NK-92 (cell line): ENCODE data around the gene ENTPD2.
"Not testable (repeated sequence)": the region's sequence is repeated elsewhere in the genome, so short reads cannot be mapped to it uniquely, and the experiment has no call there.

Experiments used
- DNase-seq: peaks from one replicate; lab custom pipeline; 2025; ENCODE audit not compliant: unreplicated experiment; lab: John Stamatoyannopoulos, UW

ENTPD2 gene

DNA sequence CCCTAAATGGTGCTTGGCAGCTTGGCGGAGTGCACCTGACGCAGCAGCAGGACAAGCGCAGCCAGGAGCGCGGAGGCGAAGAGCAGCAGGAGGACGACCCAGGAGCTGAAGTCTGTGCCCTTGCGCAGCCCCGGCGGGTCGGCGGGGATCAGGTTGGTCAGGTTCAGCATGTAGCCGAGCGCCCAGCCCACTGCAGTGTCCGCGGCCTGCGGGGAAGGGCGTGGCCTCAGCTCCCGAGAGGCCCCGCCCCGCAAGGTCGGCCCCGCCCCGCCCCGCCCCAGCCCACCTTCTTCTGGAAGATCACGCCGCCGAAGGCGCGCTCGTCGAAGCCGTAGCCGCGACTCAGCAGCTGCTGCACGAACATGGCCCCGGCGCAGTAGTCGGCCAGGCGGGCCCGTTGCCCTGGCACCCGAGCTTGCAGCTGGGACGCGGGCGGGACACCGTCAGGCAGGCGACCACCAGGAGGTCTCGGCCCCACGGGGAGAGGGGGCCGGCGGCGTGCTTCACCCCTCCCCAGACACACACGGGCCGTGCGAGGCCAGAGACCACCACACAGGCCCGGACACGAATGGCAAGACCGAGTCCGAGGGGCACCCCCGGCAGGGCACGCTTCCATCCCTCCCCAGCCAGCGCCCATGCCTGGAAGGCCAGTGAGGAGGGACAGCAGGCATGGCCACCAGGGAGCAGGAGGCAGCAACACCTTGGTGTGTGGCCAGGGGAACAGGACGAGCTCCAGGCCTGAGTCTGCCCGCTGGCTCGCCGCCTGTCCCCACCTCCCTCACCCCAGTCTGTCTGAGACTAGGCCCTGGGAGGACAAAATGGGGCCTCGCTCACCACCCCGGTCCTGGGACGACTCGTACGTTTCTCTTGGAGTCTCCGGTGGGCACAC, 5.0 kb downstream of the ENTPD2 start:
- no peak for DNase-seq

DNA sequence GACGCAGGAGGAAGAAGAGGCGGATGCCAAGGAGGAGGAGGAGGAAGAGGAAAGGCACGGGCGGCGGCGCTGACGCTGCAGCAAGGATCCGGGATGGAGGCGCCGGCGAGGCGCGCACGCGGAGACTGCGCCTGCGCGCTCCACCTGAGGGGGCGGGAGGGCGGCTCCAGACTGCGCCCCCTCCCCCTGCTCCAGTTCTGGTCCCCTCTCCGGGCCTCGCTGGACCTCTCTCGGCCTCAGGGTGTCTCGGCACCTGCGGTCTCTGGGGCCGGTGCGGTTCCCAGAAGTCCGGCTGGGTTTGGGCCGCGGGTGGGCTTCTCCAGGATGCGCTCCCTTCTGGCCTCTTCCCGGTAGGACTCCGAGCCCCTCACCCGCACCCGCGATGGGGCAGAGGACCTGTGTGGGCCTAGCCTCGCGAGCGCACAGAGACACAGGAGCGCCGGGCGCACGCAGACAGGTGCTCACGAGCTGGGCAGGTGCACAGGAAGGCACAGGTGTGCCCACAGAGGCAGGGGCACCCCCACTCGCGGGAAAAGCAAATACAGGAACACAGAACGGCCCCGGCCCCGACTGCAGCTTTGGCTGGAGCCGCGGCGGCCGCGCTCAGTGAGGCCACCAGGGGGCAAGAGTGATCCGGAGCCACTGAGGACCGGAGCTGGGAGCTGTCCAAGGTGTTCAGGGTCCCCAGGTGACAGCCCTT, 7.6 kb downstream of the ENTPD2 start, which contains the start of gene NPDC1:
NPDC1 (minus strand) TSS at position 90 of the 700 bp plus-strand sequence. CDS start 188 bp downstream, outside the sequence.
- DNase-seq, result no peak

DNA sequence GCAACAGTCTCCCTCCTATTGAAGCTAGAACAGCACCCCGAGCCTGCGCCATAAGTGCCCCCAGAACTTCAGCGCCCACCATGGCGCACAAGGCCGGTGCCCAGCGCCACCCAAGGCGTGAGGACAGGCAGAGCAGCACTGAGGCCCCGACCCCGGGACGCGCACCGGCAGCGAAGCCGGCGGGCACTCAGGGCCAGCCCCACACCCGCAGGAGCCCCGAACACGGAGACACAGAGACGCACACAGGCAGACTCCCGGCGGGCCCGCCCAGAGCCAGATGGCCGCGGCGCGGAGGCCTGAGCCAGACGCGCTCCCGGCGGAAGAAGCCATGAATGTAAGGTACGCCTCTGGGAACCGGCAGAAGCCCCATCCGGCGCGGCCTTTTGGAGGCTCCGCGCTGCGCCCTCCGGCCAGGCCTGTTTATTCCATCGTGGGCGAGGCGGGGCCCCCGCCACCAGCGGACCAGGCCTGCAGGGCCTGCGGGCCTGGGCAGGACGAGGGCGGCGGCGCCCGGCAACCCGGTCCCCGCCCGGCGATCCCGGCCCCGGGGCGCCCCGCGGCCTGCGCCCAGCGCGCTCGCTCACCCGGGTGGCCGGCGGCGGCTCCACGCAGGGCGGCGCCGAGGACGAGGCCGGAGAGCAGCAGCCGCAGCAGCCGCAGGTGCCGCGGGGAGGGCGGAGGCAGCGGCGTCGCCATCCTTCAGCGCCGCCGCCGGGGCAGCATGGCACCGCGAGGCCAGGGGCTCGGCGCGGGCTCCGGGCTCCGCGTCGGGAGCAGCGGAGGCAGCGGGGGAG, 8.4 kb downstream of the ENTPD2 start:
- DNase-seq, result no peak

DNA sequence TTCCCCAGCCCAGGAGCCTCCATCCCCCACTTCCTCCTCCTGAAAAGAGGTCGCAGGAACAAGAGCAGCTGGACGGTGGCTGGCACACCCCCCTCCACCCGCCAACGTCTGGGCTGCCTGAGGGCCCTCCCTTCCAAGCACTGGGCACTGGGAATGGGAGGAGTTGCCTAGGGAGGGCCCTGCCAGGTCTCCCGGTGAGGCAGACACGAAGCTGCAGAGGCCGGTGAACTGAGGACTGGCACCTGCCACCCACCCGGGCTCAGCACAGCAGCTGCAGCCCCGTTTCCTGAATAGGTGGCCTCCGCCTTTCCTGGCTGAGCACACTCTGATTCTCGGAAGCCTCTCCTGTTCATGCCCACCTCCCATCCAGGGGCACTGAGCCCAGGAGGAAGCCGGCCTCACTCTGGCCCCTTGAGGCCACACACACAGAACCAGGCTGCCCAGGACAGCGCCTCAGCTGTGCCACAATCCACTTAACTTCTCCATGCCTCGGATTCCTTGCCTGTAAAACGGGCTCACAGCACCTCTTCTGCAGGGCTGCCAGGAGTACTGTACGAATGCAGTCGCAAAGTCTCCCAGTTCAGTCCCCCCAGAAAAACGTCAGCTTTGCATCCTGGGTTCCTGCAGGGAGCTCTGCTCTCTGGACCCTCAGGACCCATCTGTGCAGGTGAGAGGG, 9.2 kb downstream of the ENTPD2 start:
- DNase-seq, result no peak

DNA sequence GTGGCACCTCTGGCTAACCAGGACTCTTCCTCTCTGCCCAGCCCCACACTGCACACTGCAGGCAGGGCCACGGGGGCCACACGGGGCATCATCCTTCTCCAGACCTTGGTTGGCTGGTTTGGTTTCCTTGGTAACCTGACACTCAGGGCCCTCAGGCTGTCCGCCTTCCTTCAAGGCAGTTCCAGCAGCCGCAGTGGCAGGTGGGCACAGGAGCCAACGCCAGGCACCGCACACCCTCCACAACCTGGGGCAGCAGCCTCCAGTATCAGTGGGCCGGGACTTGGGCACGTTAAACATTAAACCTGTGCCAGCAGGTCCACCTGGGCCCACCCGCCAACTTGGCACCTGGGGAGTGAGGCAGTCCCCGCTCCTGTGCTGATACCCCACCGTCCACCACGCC, 9.8 kb downstream of the ENTPD2 start:
- no peak for DNase-seq

DNA sequence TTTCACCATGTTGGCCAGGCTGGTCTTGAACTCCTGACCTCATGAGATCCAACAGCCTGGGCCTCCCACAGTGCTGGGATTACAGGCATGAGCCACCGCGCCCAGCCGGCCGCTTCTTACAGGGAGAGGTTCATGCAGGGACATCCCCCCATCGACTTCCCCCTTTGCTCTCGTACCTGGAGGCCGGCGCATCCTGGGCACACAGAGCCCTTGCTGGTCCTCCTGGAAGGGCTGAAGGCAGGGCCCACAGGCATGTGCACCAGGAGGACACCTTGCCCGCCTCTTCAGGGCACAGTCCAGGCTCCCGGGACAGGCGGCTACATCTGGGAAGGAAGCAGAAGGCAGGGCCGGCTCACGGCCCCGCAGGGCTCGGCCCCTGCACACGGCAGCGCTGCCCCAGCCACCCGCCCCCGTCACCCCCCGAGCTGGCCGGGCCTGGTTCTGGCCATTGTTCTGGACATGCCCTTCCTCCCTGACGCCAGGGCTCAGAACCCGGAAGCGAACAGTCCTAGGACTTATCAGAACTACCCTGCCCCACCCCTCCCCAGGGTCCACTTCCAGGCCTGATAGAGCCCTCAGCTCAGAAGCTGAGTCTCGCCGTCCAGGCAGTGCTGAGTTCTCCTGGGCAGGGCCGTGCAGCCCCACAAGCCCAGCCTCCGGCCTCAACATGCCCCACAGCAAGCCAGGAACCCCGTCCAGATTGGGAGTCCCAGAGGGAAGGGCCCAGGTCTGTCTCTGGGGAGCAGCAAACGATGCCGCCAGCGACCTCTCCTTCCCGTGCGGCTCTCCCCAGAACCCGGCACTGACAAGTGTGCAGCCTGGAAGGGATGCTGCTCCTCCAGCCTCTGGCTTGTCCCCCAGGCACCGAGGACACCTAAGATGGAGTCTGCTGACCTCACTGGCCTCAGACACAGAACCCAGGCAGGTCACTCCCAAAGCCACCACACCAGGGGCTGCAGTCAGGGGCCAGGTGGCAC, 10.8 kb downstream of the ENTPD2 start:
- no peak for DNase-seq

DNA sequence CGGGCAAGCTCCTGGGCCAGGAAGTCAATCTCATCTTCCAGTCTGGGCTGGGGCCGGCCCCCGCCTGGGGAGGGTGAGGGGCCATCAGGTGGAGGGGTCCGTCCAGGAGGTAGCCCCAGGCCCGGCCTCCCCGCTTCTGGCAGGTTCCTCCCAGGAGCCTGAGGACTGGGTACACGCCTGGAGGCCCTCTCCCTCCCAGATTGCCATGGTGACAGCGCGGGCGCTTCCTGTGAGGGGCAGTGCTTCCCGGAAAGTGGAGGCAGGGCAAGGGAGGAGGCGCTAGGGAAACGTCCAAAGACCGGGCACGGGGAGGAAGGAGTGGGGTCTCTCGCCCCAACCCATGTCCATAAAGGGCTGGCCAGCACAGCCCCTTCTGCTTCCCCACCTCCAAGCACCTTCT, 12.7 kb downstream of the ENTPD2 start:
- no peak for DNase-seq

DNA sequence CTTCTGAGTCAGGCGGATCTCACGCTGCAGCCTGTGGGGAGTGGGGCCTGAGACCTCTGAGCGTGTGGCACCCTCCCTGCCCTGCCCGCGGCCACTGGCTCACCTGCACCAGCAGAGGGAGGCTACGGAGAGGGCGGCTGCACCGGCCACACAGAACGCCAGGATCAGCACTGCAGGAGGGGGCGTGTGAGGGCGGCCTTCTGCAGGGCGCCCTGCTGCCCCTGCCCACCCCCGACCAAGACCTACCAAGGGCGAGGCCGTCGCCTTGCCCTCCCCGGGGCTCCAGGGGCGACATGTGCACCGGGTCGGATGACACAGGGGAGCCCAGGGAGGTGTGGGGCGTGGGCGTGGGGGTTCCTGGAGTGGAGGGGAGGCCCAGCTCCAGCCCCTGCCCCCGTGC, 13.3 kb downstream of the ENTPD2 start:
- DNase-seq, result no peak

DNA sequence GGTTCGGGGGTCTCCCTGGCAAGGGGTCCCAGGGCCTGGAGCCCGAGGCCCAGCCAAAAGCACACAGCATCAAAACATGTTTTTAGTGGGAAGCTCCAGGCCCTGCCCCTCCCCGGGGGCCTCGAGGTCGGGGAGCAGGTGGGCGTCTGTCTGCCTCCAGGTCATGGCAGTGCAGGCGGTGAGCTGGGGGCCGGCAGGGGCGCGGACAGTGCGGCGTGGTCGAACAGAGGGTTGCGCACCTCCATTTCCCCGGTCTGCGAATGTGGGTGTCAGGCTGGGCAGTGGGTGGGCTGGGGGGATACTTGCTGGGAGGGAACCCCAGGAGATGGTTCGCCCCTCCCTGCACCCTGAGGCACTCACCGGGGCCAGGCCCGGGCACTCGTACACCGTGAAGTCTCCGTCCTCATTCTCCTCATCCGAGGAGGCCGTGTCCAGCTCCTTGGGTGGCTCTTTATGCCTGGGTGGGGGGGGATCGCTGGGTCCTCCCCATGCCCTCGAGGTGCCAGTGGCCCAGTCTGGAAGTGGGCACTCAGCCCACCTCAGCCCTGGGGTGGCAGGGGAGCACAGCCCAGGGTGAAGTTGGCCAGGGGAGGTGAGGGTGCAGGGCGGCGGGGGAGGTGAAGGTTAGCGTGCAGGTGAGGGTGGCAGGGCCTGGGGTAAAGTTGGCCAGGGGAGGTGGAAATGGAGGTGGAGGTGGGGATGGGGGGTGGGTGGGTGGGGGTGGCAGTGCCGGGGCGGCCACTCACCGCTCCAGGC, 14.1 kb downstream of the ENTPD2 start:
- DNase-seq, result no peak

DNA sequence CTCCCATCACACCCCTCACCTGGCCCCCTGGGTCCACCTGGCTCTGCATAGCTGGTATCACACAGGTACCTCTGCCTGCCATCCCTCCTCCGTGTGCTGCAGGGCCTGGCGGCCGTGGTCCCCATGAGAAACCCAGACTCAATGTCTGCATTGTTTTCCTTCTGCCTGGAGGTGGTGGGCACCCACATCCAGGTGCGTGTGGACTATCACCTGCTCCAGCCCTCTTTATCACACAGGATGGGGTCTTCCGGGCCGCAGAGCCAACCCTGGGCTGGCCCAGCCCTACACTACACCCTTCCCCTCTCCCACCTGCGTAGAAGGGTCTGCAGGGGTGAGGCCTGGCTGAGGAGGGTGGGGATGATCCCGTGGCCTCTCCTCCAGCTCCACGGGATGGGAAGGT, 14.9 kb downstream of the ENTPD2 start:
- DNase-seq, result no peak

DNA sequence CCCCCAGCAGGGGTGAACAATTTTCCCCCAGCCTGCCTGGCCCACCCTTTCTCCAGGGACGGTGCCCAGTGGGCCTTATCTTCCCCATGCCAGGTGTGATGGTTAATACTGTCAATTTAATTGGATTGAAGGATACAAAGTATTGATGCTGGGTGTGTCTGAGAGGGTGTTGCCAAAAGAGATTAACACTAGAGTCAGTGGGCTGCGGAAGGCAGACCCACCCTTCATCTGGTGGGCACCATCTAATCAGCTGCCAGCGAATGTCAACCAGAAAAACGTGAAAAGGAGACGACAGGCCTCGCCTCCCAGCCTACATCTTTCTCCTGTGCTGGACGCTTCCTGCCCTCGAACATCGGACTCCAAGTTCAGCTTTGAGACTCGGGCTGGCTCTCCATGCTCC, 16.4 kb downstream of the ENTPD2 start:
- no peak for DNase-seq

DNA sequence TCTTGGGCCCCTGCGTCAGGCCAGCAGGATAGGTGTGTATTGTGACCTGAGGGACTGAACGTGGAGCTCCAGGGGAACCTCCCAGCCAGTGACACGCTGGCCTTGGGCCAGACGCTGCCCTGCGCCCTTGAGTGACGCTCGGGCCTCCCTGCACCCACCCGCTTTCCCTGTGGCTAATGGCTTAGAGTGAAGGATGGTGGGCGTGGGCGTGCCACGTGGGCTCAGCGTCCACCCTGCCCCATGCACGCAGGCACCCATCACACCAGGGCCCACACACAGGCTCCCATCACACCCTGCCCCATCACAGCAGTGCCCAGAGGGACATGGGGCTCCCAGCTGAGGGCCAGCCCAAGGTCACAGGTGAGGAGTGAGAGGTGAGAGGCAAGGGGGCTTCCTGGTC, 16.8 kb downstream of the ENTPD2 start:
- DNase-seq, result no peak

DNA sequence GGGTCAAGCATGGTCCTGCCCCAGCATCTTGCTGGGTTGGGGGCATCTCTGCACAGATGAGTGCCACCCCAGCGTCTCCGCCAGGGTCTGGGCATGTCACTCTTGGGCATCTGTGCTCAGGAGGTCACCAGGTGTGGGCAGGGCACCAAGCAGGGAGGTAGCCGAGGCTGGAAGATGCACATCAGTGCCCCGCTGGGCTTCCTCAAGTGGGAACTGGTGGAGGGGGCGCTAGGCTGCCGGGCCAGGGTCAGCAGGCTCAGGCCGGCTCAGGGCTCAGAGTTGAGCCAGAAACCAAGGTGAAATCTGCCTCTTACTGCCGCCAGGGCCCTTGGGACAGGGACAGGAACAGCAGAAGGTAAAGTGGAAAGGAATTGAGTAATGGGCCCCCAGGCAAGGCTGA, 17.9 kb downstream of the ENTPD2 start:
- DNase-seq, result no peak

DNA sequence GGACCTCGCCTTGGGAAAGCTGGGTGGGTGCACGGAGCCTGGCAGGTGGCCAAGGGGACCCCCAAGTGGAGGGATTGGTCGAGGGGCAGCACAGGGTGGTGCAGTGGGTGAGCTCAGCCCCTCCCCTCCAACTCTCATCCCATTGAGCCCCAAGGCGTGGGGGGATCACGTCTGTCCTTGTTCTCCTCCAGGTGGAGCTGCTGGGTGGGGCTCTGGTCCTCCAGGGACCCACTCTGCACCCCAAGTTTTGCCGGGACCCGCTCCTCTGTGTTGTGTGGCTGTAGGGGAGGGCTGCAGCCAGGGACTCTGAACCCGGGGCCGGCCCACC, 18.4 kb downstream of the ENTPD2 start:
- DNase-seq, result no peak

DNA sequence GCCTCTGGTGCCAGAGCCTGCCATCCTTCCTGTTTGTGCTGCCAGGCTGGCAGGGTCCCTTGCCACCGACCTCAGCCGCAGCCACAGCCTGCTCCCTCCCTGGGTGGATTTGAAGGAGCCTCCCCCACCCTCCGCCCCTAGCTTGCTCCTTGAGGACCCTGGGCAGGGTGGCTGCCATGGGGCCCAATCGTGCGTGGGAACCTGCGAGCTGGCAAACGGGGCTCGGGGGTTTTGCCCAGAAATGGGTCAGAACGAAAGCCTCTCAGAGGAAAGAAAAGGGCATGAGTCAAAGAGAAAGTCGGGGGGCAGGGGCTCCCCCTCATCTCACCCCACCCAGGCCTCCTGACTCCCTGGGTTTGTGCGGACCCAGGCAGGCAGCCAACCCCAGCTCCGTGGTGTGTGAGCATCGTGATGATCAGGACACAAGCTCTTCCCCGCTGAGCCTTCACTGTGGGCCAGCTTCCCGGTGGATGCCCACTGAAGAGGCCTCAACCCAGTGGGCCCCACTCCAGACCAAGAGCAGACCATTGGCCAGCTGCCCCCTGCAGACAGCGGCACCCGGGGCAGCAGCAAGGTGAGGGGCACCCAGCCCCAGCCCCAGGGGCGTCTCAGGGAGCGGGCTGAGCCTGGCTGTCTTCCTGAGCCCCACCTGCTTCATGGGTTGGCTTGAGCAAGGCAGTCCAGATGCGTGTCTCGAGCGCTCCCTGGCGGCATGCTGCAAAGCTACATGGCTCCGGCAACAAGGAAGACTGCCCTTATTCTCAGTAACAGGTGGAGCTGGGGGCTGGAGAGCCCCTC, 19.0 kb downstream of the ENTPD2 start:
- DNase-seq, result no peak

DNA sequence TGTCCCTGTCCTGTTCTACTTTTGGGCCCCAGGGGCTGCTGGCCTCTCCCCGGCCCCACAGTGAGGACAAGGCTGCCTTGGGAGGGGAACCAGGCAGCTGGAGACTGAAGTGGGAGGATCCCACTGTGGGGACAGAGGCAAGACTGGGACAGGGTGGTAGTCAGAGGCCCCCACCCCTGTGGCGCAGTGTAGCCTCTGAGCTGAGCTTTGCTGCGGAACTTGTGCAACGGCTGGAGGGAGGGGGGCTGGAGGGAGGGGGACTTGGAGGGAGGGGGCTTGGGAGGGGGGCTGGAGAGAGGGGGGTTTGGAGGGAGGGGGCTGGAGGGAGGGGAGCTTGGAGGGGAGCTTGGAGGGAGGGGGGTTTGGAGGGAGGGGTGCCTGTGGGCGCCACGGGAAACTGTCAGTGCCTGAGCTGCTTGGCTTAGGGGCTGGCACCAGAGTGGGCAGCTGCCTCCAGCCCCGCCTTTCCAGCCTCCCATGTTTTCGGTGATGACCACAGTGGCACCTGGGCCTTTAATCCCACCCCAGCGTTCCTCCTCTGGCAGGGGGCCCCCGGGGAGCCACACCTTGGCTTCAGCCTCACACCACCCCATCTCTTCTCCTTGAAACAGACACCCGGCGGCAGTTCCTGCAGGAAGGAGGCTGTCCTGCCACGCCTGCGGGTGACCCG, 19.7 kb downstream of the ENTPD2 start:
- DNase-seq, result no peak

DNA sequence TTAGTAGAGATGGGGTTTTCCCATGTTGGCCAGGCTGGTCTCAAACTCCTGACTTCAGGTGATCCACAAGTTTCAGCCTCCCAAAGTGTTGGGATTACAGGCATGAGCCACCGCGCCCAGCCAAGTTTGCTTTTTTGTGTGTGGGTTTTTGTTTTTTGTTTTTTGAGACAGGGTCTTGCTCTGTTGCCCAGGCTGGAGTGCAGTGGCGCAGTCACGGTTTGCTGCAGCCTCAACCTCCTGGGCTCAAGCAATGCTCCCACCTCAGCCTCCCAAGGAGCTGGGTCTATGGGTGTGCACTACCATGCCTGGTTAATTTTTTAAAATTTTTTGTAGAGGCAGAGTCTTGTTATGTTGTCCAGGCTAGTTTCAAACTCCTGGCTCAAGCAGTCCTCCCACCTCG, 20.4 kb downstream of the ENTPD2 start:
- DNase-seq, result not testable (repeated sequence)

DNA sequence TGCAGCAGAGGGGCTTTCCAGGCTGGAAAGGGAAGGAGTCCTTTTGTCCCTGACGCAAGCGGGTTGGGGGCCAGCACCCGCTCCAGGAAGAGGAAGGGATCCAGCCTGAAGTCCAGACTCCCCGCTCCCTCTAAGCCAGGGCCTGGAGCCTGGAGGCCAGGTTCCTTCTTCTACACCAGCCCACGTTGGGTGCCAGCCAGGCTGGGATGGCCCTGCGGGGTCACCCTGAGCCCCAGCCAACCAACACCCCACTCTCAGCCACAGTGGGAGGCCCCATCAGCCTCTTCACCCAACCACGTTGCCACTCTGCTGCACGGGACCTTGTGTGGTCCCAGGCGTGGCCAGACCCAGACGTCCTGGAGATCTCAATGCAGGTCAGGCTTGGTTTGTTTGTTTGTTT, 21.0 kb downstream of the ENTPD2 start:
- no peak for DNase-seq
